HG03469 (cell line): ENCODE results near the gene SVOP.

Experiments
- ATAC-seq: cut with Tn5 transposase; IDR thresholded peaks from one replicate; pipeline ENCODE4 v1.9.1; 2021; ENCODE audit warnings: mild to moderate bottlenecking, moderate library complexity, moderate number of reproducible peaks; ENCODE audit not compliant: unreplicated experiment

SVOP gene

GRCh38 chr12:108939594-108939993 lies 81.3 kb downstream of the SVOP start:
- no peak for ATAC-seq

GRCh38 chr12:108938247-108938924 lies 82.5 kb downstream of the SVOP start:
- ATAC-seq: no peak

GRCh38 chr12:108935159-108935763 lies 85.6 kb downstream of the SVOP start:
- no peak for ATAC-seq

GRCh38 chr12:108933949-108934348 lies 86.9 kb downstream of the SVOP start:
- no peak for ATAC-seq

- ATAC-seq: no peak
Measured at GRCh38 chr12:108930756-108931155, 90.1 kb downstream of the SVOP start.

GRCh38 chr12:108930155-108930554 lies 90.7 kb downstream of the SVOP start:
- ATAC-seq: no peak

GRCh38 chr12:108928695-108929094 lies 92.2 kb downstream of the SVOP start:
- no peak for ATAC-seq

GRCh38 chr12:108922918-108923317 lies 98.0 kb downstream of the SVOP start:
- no peak for ATAC-seq

GRCh38 chr12:108921946-108922345 lies 98.9 kb downstream of the SVOP start:
- ATAC-seq: no peak

GRCh38 chr12:108918960-108919642 lies 101.8 kb downstream of the SVOP start:
- no peak for ATAC-seq

- no peak for ATAC-seq
Measured at GRCh38 chr12:108918206-108918605, 102.7 kb downstream of the SVOP start.

- no peak for ATAC-seq
Measured at GRCh38 chr12:108916336-108916735, 104.5 kb downstream of the SVOP start.

- no peak for ATAC-seq
Measured at GRCh38 chr12:108915632-108916133, 105.2 kb downstream of the SVOP start.

GRCh38 chr12:108914121-108914531 lies 106.7 kb downstream of the SVOP start:
- ATAC-seq: no peak

GRCh38 chr12:108912361-108912760 lies 108.5 kb downstream of the SVOP start:
- no peak for ATAC-seq

GRCh38 chr12:108911915-108912314 lies 109.0 kb downstream of the SVOP start:
- ATAC-seq: no peak

- ATAC-seq: no peak
Measured at GRCh38 chr12:108910336-108910735, 110.5 kb downstream of the SVOP start.

- ATAC-seq: no peak
Measured at GRCh38 chr12:108907839-108908351, 113.0 kb downstream of the SVOP start.

- no peak for ATAC-seq
Measured at GRCh38 chr12:108906971-108907370, 113.9 kb downstream of the SVOP start.

GRCh38 chr12:108905725-108906124 lies 115.1 kb downstream of the SVOP start:
- no peak for ATAC-seq

- no peak for ATAC-seq
Measured at GRCh38 chr12:108899145-108899544, 121.7 kb downstream of the SVOP start.

GRCh38 chr12:108896817-108897216 lies 124.1 kb downstream of the SVOP start:
- ATAC-seq: no peak
